ENCODE measurements around the gene IMMP2L. TPM values are rescaled to one million over a fixed set of nuclear protein-coding genes. Genes with fewer than 3 reads are reported as not detected.
"Not testable (repeated sequence)": the region's sequence is repeated elsewhere in the genome, so short reads cannot be mapped to it uniquely, and the experiment has no call there.

The IMMP2L gene
- polyA plus RNA-seq, 4 donors = 42.7 to 49.8 (median 45.0) TPM

- no peak for DNase-seq (ENCODE audit: low read depth in 4 of 4, low spot score in 3 of 4)
Observed at GRCh38 chr7:111473449-111474198, 88.7 kb downstream of the IMMP2L start.

- DNase-seq (ENCODE audit: low read depth in 4 of 4, low spot score in 3 of 4) = no peak
Observed at GRCh38 chr7:111470998-111471397, 91.3 kb downstream of the IMMP2L start.

- not testable (repeated sequence) for DNase-seq (ENCODE audit: low read depth in 4 of 4, low spot score in 3 of 4)
Observed at GRCh38 chr7:111469894-111470293, 92.4 kb downstream of the IMMP2L start.

- not testable (repeated sequence) for DNase-seq (ENCODE audit: low read depth in 4 of 4, low spot score in 3 of 4)
Observed at GRCh38 chr7:111465774-111466173, 96.5 kb downstream of the IMMP2L start.

- no peak for DNase-seq (ENCODE audit: low read depth in 4 of 4, low spot score in 3 of 4)
Observed at GRCh38 chr7:111460695-111461094, 101.6 kb downstream of the IMMP2L start.

- DNase-seq (ENCODE audit: low read depth in 4 of 4, low spot score in 3 of 4) = no peak
Observed at GRCh38 chr7:111459757-111460280, 102.5 kb downstream of the IMMP2L start.

- no peak for DNase-seq (ENCODE audit: low read depth in 4 of 4, low spot score in 3 of 4)
Observed at GRCh38 chr7:111459065-111459756, 103.1 kb downstream of the IMMP2L start.

GRCh38 chr7:111450705-111451104 lies 111.6 kb downstream of the IMMP2L start:
- not testable (repeated sequence) for DNase-seq (ENCODE audit: low read depth in 4 of 4, low spot score in 3 of 4)

GRCh38 chr7:111447502-111447901 lies 114.8 kb downstream of the IMMP2L start:
- not testable (repeated sequence) for DNase-seq (ENCODE audit: low read depth in 4 of 4, low spot score in 3 of 4)

- no peak for DNase-seq (ENCODE audit: low read depth in 4 of 4, low spot score in 3 of 4)
Observed at GRCh38 chr7:111439977-111440376, 122.3 kb downstream of the IMMP2L start.

GRCh38 chr7:111438369-111439289 lies 123.7 kb downstream of the IMMP2L start:
- no peak for DNase-seq (ENCODE audit: low read depth in 4 of 4, low spot score in 3 of 4)

- no peak for DNase-seq (ENCODE audit: low read depth in 4 of 4, low spot score in 3 of 4)
Observed at GRCh38 chr7:111437736-111438135, 124.6 kb downstream of the IMMP2L start.

GRCh38 chr7:111436608-111437007 lies 125.7 kb downstream of the IMMP2L start:
- DNase-seq (ENCODE audit: low read depth in 4 of 4, low spot score in 3 of 4) = no peak

GRCh38 chr7:111433426-111433825 lies 128.9 kb downstream of the IMMP2L start:
- no peak for DNase-seq (ENCODE audit: low read depth in 4 of 4, low spot score in 3 of 4)

- DNase-seq (ENCODE audit: low read depth in 4 of 4, low spot score in 3 of 4) = no peak
Observed at GRCh38 chr7:111429781-111430180, 132.5 kb downstream of the IMMP2L start.

GRCh38 chr7:111424768-111425167 lies 137.5 kb downstream of the IMMP2L start:
- DNase-seq (ENCODE audit: low read depth in 4 of 4, low spot score in 3 of 4) = no peak

- DNase-seq (ENCODE audit: low read depth in 4 of 4, low spot score in 3 of 4) = no peak
Observed at GRCh38 chr7:111414374-111414773, 147.9 kb downstream of the IMMP2L start.

GRCh38 chr7:111413739-111414138 lies 148.6 kb downstream of the IMMP2L start:
- DNase-seq (ENCODE audit: low read depth in 4 of 4, low spot score in 3 of 4) = no peak

GRCh38 chr7:111410899-111411298 lies 151.4 kb downstream of the IMMP2L start:
- DNase-seq (ENCODE audit: low read depth in 4 of 4, low spot score in 3 of 4) = no peak

- DNase-seq (ENCODE audit: low read depth in 4 of 4, low spot score in 3 of 4) = no peak
Observed at GRCh38 chr7:111409714-111410422, 152.4 kb downstream of the IMMP2L start.

All from right renal pelvis (tissue), 4 donors.